ENCODE measurements around the gene TMCO6. TPM values are rescaled to one million over a fixed set of nuclear protein-coding genes. Genes with fewer than 3 reads are reported as not detected.

TMCO6 gene
- total and polyA plus RNA-seq, 2 experiments from 2014 or later: 5.6 to 14.4 TPM

DNA sequence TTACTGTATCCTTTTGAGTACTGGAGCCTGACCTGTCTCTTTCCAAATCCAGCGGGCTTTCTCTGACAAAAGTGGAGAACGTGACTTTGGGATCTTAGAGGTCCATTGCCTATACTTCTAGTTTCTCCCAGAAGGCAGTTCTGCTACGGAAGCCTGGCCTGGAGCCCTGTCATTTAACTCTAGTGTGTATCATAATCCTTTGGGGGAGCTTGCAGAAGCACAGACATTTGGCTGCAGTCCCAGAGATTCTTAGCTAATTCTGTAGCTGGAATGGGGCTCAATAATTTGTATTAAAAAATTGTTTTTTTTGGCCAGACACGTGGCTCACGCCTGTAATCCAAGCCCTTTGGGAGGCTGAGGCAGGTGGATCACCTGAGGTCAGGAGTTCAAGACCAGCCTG, 55.0 kb downstream of the TMCO6 start:
- no peak overlapping the region for H2AFZ ChIP-seq

More for the DNA sequence above, 55.0 kb downstream of the TMCO6 start:
- Histone ChIP-seq H3K79me2 (ENCODE audit: insufficient read depth) (peaks cover 65% of the 10 kb centered on the region), H3K9me3 (ENCODE audit: low read depth) (no peaks in the 10 kb centered on the region), H3K9ac (no peak overlapping the region), H3K27ac (no peak overlapping the region), H4K20me1 (ENCODE audit: insufficient read depth) (no peaks in the 10 kb centered on the region), H3K36me3 (ENCODE audit: low read depth) (peaks cover 30% of the 10 kb centered on the region), H3K4me2 (ENCODE audit: unreplicated experiment) (no peak overlapping the region), H3K4me1 (ENCODE audit: insufficient read depth) (peaks cover 11% of the 10 kb centered on the region; the same call in 1 of the 2 replicates), H3K27me3 (replicated peaks; ENCODE audit: insufficient read depth) (no peaks in the 10 kb centered on the region), H3K4me3 (no peak overlapping the region), H3F3A (ENCODE audit: insufficient read depth) (peaks cover 47% of the 10 kb centered on the region), H3K9me2 (ENCODE audit: insufficient read depth) (no peaks in the 10 kb centered on the region)
- in situ Hi-C loops (cut with MboI): no loop called here
- WGBS, 2 experiments (ENCODE audit: low coverage in 1 of 2, low lambda C conversion rate in 2 of 2, missing lambda C conversion rate in 2 of 2): 70 to 75% methylated on average over 5 of the region's 5 CpGs
- TF ChIP-seq EZH2phosphoT487 (IDR thresholded peaks at IDR 0.05; ENCODE audit: insufficient read depth, low read depth): no peak
- TF ChIP-seq EZH2 (IDR thresholded peaks at IDR 0.05; ENCODE audit: insufficient read depth, poor library complexity, severe bottlenecking): no peak
- DNase-seq: peak; percentile 24

Small RNAs within 50 kb of the gene (microRNA-seq; reads per million reads assigned to microRNA genes)
- gene MIR3655 (ENCODE audit: borderline number of aligned reads): not detected

Other genes with a start within 250 kb of the TMCO6 start
- 27.9 and 40.5 TPM in 2 replicates for gene ANKHD1, start 237.6 kb upstream of the TMCO6 start, total RNA-seq (2014; rRNA removed; shearing (Covaris generic))
- gene ANKHD1, start 237.6 kb upstream of the TMCO6 start, polyA plus RNA-seq (2016; fragmentation: Nextera tagmentation; extraction: Ambion mirVana): 24.3 and 26.1 TPM in 2 replicates
- 0.54 and 2.3 TPM in 2 replicates for gene EIF4EBP3, start 91.8 kb upstream of the TMCO6 start, total RNA-seq (2014; rRNA removed; shearing (Covaris generic))
- 14.1 and 14.5 TPM in 2 replicates for gene EIF4EBP3, start 91.8 kb upstream of the TMCO6 start, polyA plus RNA-seq (2016; fragmentation: Nextera tagmentation; extraction: Ambion mirVana)
- 41.6 and 46.2 TPM in 2 replicates for gene SRA1, start 82.0 kb upstream of the TMCO6 start, total RNA-seq (2014; rRNA removed; shearing (Covaris generic))
- gene SRA1, start 82.0 kb upstream of the TMCO6 start, polyA plus RNA-seq (2016; fragmentation: Nextera tagmentation; extraction: Ambion mirVana): 90.6 and 91.2 TPM in 2 replicates
- 13.8 and 14.8 TPM in 2 replicates for gene APBB3, start 74.9 kb upstream of the TMCO6 start, total RNA-seq (2014; rRNA removed; shearing (Covaris generic))
- gene APBB3, start 74.9 kb upstream of the TMCO6 start, polyA plus RNA-seq (2016; fragmentation: Nextera tagmentation; extraction: Ambion mirVana): 13.1 and 13.2 TPM in 2 replicates
- gene SLC35A4, start 74.6 kb upstream of the TMCO6 start, total RNA-seq (2014; rRNA removed; shearing (Covaris generic)): 11.8 and 19.6 TPM in 2 replicates
- 45.2 and 49.5 TPM in 2 replicates for gene SLC35A4, start 74.6 kb upstream of the TMCO6 start, polyA plus RNA-seq (2016; fragmentation: Nextera tagmentation; extraction: Ambion mirVana)
- gene CD14, start 6.3 kb upstream of the TMCO6 start, total RNA-seq (2014; rRNA removed; shearing (Covaris generic)): 1.9 and 6.1 TPM in 2 replicates
- 2.1 and 3.2 TPM in 2 replicates for gene CD14, start 6.3 kb upstream of the TMCO6 start, polyA plus RNA-seq (2016; fragmentation: Nextera tagmentation; extraction: Ambion mirVana)
- 21.9 and 25.4 TPM in 2 replicates for gene NDUFA2, start 8.2 kb downstream of the TMCO6 start, total RNA-seq (2014; rRNA removed; shearing (Covaris generic))
- 117 and 120 TPM in 2 replicates for gene NDUFA2, start 8.2 kb downstream of the TMCO6 start, polyA plus RNA-seq (2016; fragmentation: Nextera tagmentation; extraction: Ambion mirVana)
- gene IK, start 8.4 kb downstream of the TMCO6 start, total RNA-seq (2014; rRNA removed; shearing (Covaris generic)): 72.0 and 72.2 TPM in 2 replicates
- 105 and 106 TPM in 2 replicates for gene IK, start 8.4 kb downstream of the TMCO6 start, polyA plus RNA-seq (2016; fragmentation: Nextera tagmentation; extraction: Ambion mirVana)
- gene WDR55, start 25.5 kb downstream of the TMCO6 start, total RNA-seq (2014; rRNA removed; shearing (Covaris generic)): 17.5 and 19.6 TPM in 2 replicates
- gene WDR55, start 25.5 kb downstream of the TMCO6 start, polyA plus RNA-seq (2016; fragmentation: Nextera tagmentation; extraction: Ambion mirVana): 17.7 and 18.6 TPM in 2 replicates
- 0.22 and 0.38 TPM in 2 replicates for gene DND1, start 34.1 kb downstream of the TMCO6 start, total RNA-seq (2014; rRNA removed; shearing (Covaris generic))
- 0.14 TPM in 1 of 2 replicates, not detected in the other for gene DND1, start 34.1 kb downstream of the TMCO6 start, polyA plus RNA-seq (2016; fragmentation: Nextera tagmentation; extraction: Ambion mirVana)
- gene HARS1, start 51.9 kb downstream of the TMCO6 start, total RNA-seq (2014; rRNA removed; shearing (Covaris generic)): 75.7 and 85.0 TPM in 2 replicates
- 92.5 and 97.6 TPM in 2 replicates for gene HARS1, start 51.9 kb downstream of the TMCO6 start, polyA plus RNA-seq (2016; fragmentation: Nextera tagmentation; extraction: Ambion mirVana)
- 29.7 and 32.8 TPM in 2 replicates for gene HARS2, start 52.0 kb downstream of the TMCO6 start, total RNA-seq (2014; rRNA removed; shearing (Covaris generic))
- gene HARS2, start 52.0 kb downstream of the TMCO6 start, polyA plus RNA-seq (2016; fragmentation: Nextera tagmentation; extraction: Ambion mirVana): 20.7 and 23.3 TPM in 2 replicates
- 43.1 TPM in 2 replicates for gene ZMAT2, start 61.0 kb downstream of the TMCO6 start, total RNA-seq (2014; rRNA removed; shearing (Covaris generic))
- gene ZMAT2, start 61.0 kb downstream of the TMCO6 start, polyA plus RNA-seq (2016; fragmentation: Nextera tagmentation; extraction: Ambion mirVana): 34.7 and 36.3 TPM in 2 replicates
- gene PCDHA1, start 146.7 kb downstream of the TMCO6 start, total RNA-seq (2014; rRNA removed; shearing (Covaris generic)): not detected in 2 replicates
- gene PCDHA1, start 146.7 kb downstream of the TMCO6 start, polyA plus RNA-seq (2016; fragmentation: Nextera tagmentation; extraction: Ambion mirVana): not detected in 2 replicates
- not detected in 2 replicates for gene PCDHA2, start 155.4 kb downstream of the TMCO6 start, total RNA-seq (2014; rRNA removed; shearing (Covaris generic))
- gene PCDHA2, start 155.4 kb downstream of the TMCO6 start, polyA plus RNA-seq (2016; fragmentation: Nextera tagmentation; extraction: Ambion mirVana): 0.06 TPM in 1 of 2 replicates, not detected in the other
- gene PCDHA3, start 161.6 kb downstream of the TMCO6 start, total RNA-seq (2014; rRNA removed; shearing (Covaris generic)): not detected in 2 replicates
- gene PCDHA3, start 161.6 kb downstream of the TMCO6 start, polyA plus RNA-seq (2016; fragmentation: Nextera tagmentation; extraction: Ambion mirVana): 0.05 and 0.09 TPM in 2 replicates
- gene PCDHA4, start 167.6 kb downstream of the TMCO6 start, total RNA-seq (2014; rRNA removed; shearing (Covaris generic)): not detected in 2 replicates
- gene PCDHA4, start 167.6 kb downstream of the TMCO6 start, polyA plus RNA-seq (2016; fragmentation: Nextera tagmentation; extraction: Ambion mirVana): not detected in 2 replicates
- not detected in 2 replicates for gene PCDHA5, start 182.2 kb downstream of the TMCO6 start, total RNA-seq (2014; rRNA removed; shearing (Covaris generic))
- not detected in 2 replicates for gene PCDHA5, start 182.2 kb downstream of the TMCO6 start, polyA plus RNA-seq (2016; fragmentation: Nextera tagmentation; extraction: Ambion mirVana)
- 0.13 and 0.22 TPM in 2 replicates for gene PCDHA6, start 188.5 kb downstream of the TMCO6 start, total RNA-seq (2014; rRNA removed; shearing (Covaris generic))
- gene PCDHA6, start 188.5 kb downstream of the TMCO6 start, polyA plus RNA-seq (2016; fragmentation: Nextera tagmentation; extraction: Ambion mirVana): 0.10 TPM in 1 of 2 replicates, not detected in the other
- not detected in 2 replicates for gene PCDHA7, start 194.8 kb downstream of the TMCO6 start, total RNA-seq (2014; rRNA removed; shearing (Covaris generic))
- not detected in 2 replicates for gene PCDHA7, start 194.8 kb downstream of the TMCO6 start, polyA plus RNA-seq (2016; fragmentation: Nextera tagmentation; extraction: Ambion mirVana)
- not detected in 2 replicates for gene PCDHA8, start 201.7 kb downstream of the TMCO6 start, total RNA-seq (2014; rRNA removed; shearing (Covaris generic))
- gene PCDHA8, start 201.7 kb downstream of the TMCO6 start, polyA plus RNA-seq (2016; fragmentation: Nextera tagmentation; extraction: Ambion mirVana): not detected in 2 replicates
- gene PCDHA9, start 208.9 kb downstream of the TMCO6 start, total RNA-seq (2014; rRNA removed; shearing (Covaris generic)): not detected in 2 replicates
- 0.04 TPM in 1 of 2 replicates, not detected in the other for gene PCDHA9, start 208.9 kb downstream of the TMCO6 start, polyA plus RNA-seq (2016; fragmentation: Nextera tagmentation; extraction: Ambion mirVana)
- gene PCDHA10, start 216.4 kb downstream of the TMCO6 start, total RNA-seq (2014; rRNA removed; shearing (Covaris generic)): 0.11 and 0.13 TPM in 2 replicates
- 0.13 and 0.26 TPM in 2 replicates for gene PCDHA10, start 216.4 kb downstream of the TMCO6 start, polyA plus RNA-seq (2016; fragmentation: Nextera tagmentation; extraction: Ambion mirVana)
- gene PCDHA11, start 229.5 kb downstream of the TMCO6 start, total RNA-seq (2014; rRNA removed; shearing (Covaris generic)): not detected in 2 replicates
- gene PCDHA11, start 229.5 kb downstream of the TMCO6 start, polyA plus RNA-seq (2016; fragmentation: Nextera tagmentation; extraction: Ambion mirVana): not detected in 2 replicates
- not detected in 2 replicates for gene PCDHA12, start 235.9 kb downstream of the TMCO6 start, total RNA-seq (2014; rRNA removed; shearing (Covaris generic))
- not detected in 2 replicates for gene PCDHA12, start 235.9 kb downstream of the TMCO6 start, polyA plus RNA-seq (2016; fragmentation: Nextera tagmentation; extraction: Ambion mirVana)
- gene PCDHA13, start 242.7 kb downstream of the TMCO6 start, total RNA-seq (2014; rRNA removed; shearing (Covaris generic)): not detected in 2 replicates
- gene PCDHA13, start 242.7 kb downstream of the TMCO6 start, polyA plus RNA-seq (2016; fragmentation: Nextera tagmentation; extraction: Ambion mirVana): not detected in 2 replicates

Data from GM23248 (cell line).